ENCODE measurements around the gene MYOCD. TPM values are rescaled to one million over a fixed set of nuclear protein-coding genes. Genes with fewer than 3 reads are reported as not detected.

Gene MYOCD
- total RNA-seq, 1 experiment from 2014 or later = not detected

DNA sequence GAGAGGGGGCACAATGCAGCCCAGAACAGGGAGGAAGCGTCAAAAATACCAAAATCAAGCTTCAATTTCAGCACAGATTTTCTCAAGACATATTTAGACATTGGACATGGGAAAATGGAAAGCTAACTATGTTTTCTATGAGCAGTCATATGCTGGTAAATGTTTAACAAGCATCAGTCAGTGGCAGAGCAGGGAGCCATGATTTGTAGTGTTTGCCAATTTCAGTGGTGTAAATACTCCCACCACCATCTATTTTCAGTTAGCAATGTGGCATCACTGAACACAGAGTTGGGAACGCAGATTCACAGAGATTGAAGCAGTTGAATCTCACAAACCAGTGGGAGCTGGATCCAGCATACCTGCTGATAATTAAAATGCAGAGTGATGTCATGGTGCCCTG lies 24.6 kb upstream of the MYOCD start:
- Histone ChIP-seq H2AFZ (no peak overlapping the region), H3K9me3 (ENCODE audit: insufficient read depth, low read depth) (no peaks in the 10 kb centered on the region), H3K79me2 (ENCODE audit: low read depth) (no peaks in the 10 kb centered on the region), H3K36me3 (ENCODE audit: low read depth) (no peaks in the 10 kb centered on the region), H3K27ac (no peak overlapping the region), H3F3A (ENCODE audit: insufficient read depth, low read depth) (no peaks in the 10 kb centered on the region), H4K20me1 (ENCODE audit: insufficient read depth) (no peaks in the 10 kb centered on the region), H3K27me3 (ENCODE audit: insufficient read depth, low read depth) (no peaks in the 10 kb centered on the region), H3K4me2 (no peak overlapping the region), H3K4me3 (no peak overlapping the region), H3K9me2 (ENCODE audit: insufficient read depth) (no peaks in the 10 kb centered on the region), H3K4me1 (replicated peaks; ENCODE audit: insufficient read depth) (no peaks in the 10 kb centered on the region)
- intact Hi-C loops (cut with micrococcal nuclease; ENCODE audit: unreplicated experiment) = no loop called here
- DNase-seq = no peak
- CTCF ChIA-PET = no interaction called here
- TF ChIP-seq CTCF (conservative IDR thresholded peaks at IDR 0.05) (no peak), EZH2 (IDR thresholded peaks at IDR 0.05; ENCODE audit: low read depth) (no peak)
- POLR2A ChIA-PET (ENCODE audit: unreplicated experiment) = no interaction called here
- BruUV-seq (replicated peaks) = no TSS peak

- no peaks in the 10 kb centered on the region for H3K4me1 ChIP-seq (replicated peaks; ENCODE audit: insufficient read depth)
- H3K79me2 ChIP-seq (ENCODE audit: low read depth) = no peaks in the 10 kb centered on the region
- BruUV-seq (replicated peaks) = no TSS peak
- TF ChIP-seq EZH2 (IDR thresholded peaks at IDR 0.05; ENCODE audit: low read depth) (no peak), CTCF (conservative IDR thresholded peaks at IDR 0.05) (no peak)
- H3K9me3 ChIP-seq (ENCODE audit: insufficient read depth, low read depth) = no peaks in the 10 kb centered on the region
- no peak overlapping the region for H2AFZ ChIP-seq
- no peaks in the 10 kb centered on the region for H3K27me3 ChIP-seq (ENCODE audit: insufficient read depth, low read depth)
- H3K36me3 ChIP-seq (ENCODE audit: low read depth) = no peaks in the 10 kb centered on the region
- no peak overlapping the region for H3K4me3 ChIP-seq
- H3K9me2 ChIP-seq (ENCODE audit: insufficient read depth) = no peaks in the 10 kb centered on the region
- CTCF ChIA-PET = no interaction called here
- intact Hi-C loops (cut with micrococcal nuclease; ENCODE audit: unreplicated experiment) = no loop called here
- DNase-seq = no peak
- POLR2A ChIA-PET (ENCODE audit: unreplicated experiment) = no interaction called here
- no peak overlapping the region for H3K27ac ChIP-seq
- no peaks in the 10 kb centered on the region for H3F3A ChIP-seq (ENCODE audit: insufficient read depth, low read depth)
- no peaks in the 10 kb centered on the region for H4K20me1 ChIP-seq (ENCODE audit: insufficient read depth)
- no peak overlapping the region for H3K4me2 ChIP-seq
These were observed 23.7 kb upstream of the MYOCD start for GRCh38 chr17:12642034-12642433.

- no peak for TF ChIP-seq EZH2 (IDR thresholded peaks at IDR 0.05; ENCODE audit: low read depth)
- TF ChIP-seq CTCF (conservative IDR thresholded peaks at IDR 0.05) = no peak
- CTCF ChIA-PET = no interaction called here
- no peak overlapping the region for H3K4me2 ChIP-seq
These were observed 21.9 kb upstream of the MYOCD start for GRCh38 chr17:12643822-12644221.

More at GRCh38 chr17:12643822-12644221, 21.9 kb upstream of the MYOCD start:
- Histone ChIP-seq H3K79me2 (ENCODE audit: low read depth) (no peaks in the 10 kb centered on the region), H3K27me3 (ENCODE audit: insufficient read depth, low read depth) (no peaks in the 10 kb centered on the region), H3K9me2 (ENCODE audit: insufficient read depth) (no peaks in the 10 kb centered on the region), H3K36me3 (ENCODE audit: low read depth) (no peaks in the 10 kb centered on the region), H3K4me3 (no peak overlapping the region), H4K20me1 (ENCODE audit: insufficient read depth) (no peaks in the 10 kb centered on the region), H3K9me3 (ENCODE audit: insufficient read depth, low read depth) (no peaks in the 10 kb centered on the region), H3F3A (ENCODE audit: insufficient read depth, low read depth) (no peaks in the 10 kb centered on the region), H3K4me1 (replicated peaks; ENCODE audit: insufficient read depth) (no peaks in the 10 kb centered on the region), H3K27ac (no peak overlapping the region), H2AFZ (no peak overlapping the region)
- intact Hi-C loops (cut with micrococcal nuclease; ENCODE audit: unreplicated experiment) = no loop called here
- POLR2A ChIA-PET (ENCODE audit: unreplicated experiment) = no interaction called here
- no peak for DNase-seq
- no TSS peak for BruUV-seq (replicated peaks)
